ENCODE results near the gene IP6K2. TPM values are rescaled to one million over a fixed set of nuclear protein-coding genes. Genes with fewer than 3 reads are reported as not detected.
"Not testable (repeated sequence)": the region's sequence is repeated elsewhere in the genome, so short reads cannot be mapped to it uniquely, and the experiment has no call there.

Gene IP6K2, protein sequence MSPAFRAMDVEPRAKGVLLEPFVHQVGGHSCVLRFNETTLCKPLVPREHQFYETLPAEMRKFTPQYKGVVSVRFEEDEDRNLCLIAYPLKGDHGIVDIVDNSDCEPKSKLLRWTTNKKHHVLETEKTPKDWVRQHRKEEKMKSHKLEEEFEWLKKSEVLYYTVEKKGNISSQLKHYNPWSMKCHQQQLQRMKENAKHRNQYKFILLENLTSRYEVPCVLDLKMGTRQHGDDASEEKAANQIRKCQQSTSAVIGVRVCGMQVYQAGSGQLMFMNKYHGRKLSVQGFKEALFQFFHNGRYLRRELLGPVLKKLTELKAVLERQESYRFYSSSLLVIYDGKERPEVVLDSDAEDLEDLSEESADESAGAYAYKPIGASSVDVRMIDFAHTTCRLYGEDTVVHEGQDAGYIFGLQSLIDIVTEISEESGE
- 100 to 1,000 TPM in 2 of 3 donors, 10 to 100 TPM in 1; 99.3 to 199 (median 137) TPM for total RNA-seq
- long read RNA-seq, donor 1, transcript IP6K2-201 (6 exons, 1,775 nt), result major isoform, 15 of 80 reads
- long read RNA-seq, donor 1, transcript IP6K2-221 (2 exons, 1,673 nt), result minor isoform, 9 of 80 reads
- long read RNA-seq, donor 1, partial matches to known transcripts, result 21 of 80 reads
- long read RNA-seq, donor 1, other reads (novel, unspliced or antisense), result 31 of 80 reads
- long read RNA-seq, donor 2, transcript IP6K2-202 (3 exons, 1,185 nt), result minor isoform, 6 of 65 reads
- long read RNA-seq, donor 2, transcript IP6K2-221 (2 exons, 1,673 nt), result major isoform, 9 of 65 reads
- long read RNA-seq, donor 2, transcript IP6K2-201 (6 exons, 1,775 nt), result minor isoform, 7 of 65 reads
- long read RNA-seq, donor 2, partial matches to known transcripts, result 13 of 65 reads
- long read RNA-seq, donor 2, other reads (novel, unspliced or antisense), result 23 of 65 reads

DNA sequence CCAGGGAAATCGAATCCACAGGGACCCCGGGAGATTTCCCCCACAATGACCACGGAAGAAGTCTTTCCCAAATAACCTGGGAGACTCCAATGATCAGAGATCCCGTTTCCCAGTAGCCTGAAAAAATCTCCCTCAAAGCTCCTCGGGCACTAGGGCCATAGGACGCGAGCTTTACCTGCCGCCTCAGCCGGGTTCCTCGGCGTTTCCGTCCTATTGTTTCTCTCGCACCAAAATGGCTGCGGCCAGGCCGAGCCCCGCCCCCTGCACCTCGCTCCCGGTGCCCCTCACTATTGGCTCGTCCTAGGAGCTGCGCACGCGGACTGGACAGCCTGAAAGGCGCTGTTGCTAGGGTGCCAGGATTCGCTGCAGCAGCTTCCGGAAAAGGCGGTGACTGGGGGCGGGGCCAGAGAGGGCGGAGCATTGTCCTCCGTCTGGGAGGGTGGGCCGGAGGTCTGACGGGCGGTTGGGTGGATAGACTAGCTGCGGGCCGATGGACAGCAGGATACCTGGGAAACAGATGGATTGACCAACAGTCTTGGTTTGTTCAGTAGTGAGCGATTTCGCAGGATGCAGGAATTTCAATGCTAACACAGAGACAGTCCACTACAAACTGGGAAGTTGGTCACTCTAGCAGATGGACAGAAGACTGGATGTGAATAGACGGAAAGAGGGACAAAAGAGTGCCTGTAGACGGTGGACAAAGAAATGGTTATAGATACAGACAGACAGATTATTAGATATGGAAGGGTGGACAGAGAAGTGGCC is at the start of gene IP6K2:
IP6K2 (minus strand) TSS at position 240 of the 765 bp plus-strand sequence. CDS start 21,930 bp downstream, outside the sequence.
- H3K4me3 ChIP-seq, result peak within 1 kb of the TSS; percentile 75
- peaks cover 67% of the 10 kb centered on the region for H3K4me1 ChIP-seq (ENCODE audit: low read depth)
- TF ChIP-seq, protein P1, sequence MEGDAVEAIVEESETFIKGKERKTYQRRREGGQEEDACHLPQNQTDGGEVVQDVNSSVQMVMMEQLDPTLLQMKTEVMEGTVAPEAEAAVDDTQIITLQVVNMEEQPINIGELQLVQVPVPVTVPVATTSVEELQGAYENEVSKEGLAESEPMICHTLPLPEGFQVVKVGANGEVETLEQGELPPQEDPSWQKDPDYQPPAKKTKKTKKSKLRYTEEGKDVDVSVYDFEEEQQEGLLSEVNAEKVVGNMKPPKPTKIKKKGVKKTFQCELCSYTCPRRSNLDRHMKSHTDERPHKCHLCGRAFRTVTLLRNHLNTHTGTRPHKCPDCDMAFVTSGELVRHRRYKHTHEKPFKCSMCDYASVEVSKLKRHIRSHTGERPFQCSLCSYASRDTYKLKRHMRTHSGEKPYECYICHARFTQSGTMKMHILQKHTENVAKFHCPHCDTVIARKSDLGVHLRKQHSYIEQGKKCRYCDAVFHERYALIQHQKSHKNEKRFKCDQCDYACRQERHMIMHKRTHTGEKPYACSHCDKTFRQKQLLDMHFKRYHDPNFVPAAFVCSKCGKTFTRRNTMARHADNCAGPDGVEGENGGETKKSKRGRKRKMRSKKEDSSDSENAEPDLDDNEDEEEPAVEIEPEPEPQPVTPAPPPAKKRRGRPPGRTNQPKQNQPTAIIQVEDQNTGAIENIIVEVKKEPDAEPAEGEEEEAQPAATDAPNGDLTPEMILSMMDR (IDR thresholded peaks at IDR 0.05), result no peak
- ATAC-seq, result peak; percentile 98
- DNase-seq, result peak; percentile 99 to 100 (median 100)
- H3K9me3 ChIP-seq, result no peaks in the 10 kb centered on the region
- intact Hi-C loops (cut with DNase I, micrococcal nuclease), result no loop called here
- H3K36me3 ChIP-seq (ENCODE audit: low read depth), result no peaks in the 10 kb centered on the region

DNA sequence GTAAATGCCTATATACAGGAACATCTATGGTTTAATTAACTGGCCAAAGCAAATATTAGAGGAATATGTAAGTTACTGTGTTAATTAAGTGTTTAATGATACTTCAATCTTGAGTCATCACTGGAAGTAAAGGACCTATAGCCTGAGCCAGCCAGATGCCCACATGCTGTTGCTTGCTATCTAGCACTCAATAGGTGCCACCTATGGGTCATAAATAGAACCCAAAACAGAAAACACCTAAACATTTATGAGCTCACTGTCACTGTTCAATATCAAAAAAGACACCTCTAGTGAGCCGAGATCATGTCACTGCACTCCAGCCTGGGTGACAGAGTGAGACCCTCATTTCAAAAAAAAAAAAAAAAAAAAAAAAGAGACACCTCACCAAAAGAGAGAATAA is 48.4 kb upstream of the IP6K2 start:
- H3K36me3 ChIP-seq (ENCODE audit: low read depth), result no peaks in the 10 kb centered on the region
- H3K4me1 ChIP-seq (ENCODE audit: low read depth), result no peaks in the 10 kb centered on the region
- intact Hi-C loops (cut with DNase I, micrococcal nuclease), result no loop called here
- no peaks in the 10 kb centered on the region for H3K9me3 ChIP-seq
- ATAC-seq (peak; percentile 67), DNase-seq (peak in 1 of 3 donors; percentile 19)
- H3K4me3 ChIP-seq, result no peak overlapping the region
- TF ChIP-seq, protein P1 (IDR thresholded peaks at IDR 0.05), result no peak

DNA sequence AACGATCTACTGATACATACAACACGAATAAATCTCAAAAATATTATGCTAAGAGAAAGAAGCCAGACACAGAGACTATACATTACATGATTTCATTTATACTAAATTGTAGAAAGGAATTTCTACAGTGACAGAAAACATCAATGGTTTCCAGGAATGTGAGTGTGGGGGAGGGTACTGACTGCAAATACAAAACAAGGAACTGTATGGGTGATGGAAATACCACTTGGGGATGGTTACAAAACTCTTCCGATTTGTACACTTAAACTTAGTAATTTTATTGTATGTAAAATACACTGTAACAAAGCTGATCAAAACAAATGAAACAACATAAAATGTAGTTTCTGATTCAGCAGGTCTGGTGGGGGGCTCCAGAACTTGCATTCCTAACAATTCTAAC is 45.8 kb upstream of the IP6K2 start:
- intact Hi-C loops (cut with DNase I, micrococcal nuclease), result no loop called here
- TF ChIP-seq, protein P1 (IDR thresholded peaks at IDR 0.05), result no peak
- ATAC-seq, result no peak
- DNase-seq, result no peak
- H3K4me3 ChIP-seq, result no peak overlapping the region
- H3K36me3 ChIP-seq (ENCODE audit: low read depth), result no peaks in the 10 kb centered on the region
- no peaks in the 10 kb centered on the region for H3K4me1 ChIP-seq (ENCODE audit: low read depth)
- H3K9me3 ChIP-seq, result no peaks in the 10 kb centered on the region

DNA sequence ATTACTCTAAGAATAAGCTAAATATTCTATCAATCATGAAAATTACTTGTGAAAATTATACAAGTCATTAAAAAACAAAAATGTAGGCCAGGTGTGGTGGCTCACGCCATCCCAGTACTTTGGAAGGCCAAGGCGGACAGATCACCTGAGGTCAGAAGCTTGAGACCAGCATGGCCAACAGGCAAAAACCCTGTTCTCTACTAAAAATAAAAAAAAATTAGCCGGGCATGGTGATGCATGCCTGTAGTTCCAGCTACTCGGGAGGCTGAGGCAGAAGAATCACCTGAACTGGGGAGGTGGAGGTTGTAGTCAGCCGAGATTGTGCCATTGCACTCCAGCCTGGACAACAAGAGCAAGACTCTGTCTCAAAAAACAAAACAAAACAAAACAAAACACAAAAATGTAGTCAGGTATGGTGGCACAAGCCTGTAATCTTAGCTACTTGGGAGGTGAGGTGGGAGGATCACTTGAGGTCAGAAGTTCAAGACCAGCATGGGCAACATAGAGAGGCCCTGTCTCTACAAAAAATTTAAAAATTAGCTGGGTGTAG is 43.0 kb upstream of the IP6K2 start:
- intact Hi-C loops (cut with DNase I, micrococcal nuclease); H3K36me3 ChIP-seq (ENCODE audit: low read depth); ATAC-seq: not testable (repeated sequence)

DNA sequence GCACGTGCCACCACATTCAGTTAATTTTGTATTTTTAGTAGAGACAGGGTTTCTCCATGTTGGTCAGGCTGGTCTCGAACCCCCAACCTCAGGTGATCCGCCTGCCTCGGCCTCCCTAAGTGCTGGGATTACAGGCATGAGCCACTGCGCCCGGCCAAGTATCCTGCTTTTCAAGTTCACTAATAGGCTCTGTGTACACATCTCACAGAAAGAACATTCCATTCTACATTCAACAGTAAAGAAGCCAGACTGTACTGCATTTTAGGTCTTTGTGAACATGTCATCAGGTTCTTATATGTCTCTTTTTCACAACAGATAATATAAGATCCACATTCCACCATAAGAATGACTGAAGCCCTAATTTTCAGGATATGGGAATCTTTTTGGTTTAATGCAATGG is 42.5 kb upstream of the IP6K2 start:
- H3K4me1 ChIP-seq (ENCODE audit: low read depth); DNase-seq; H3K4me3 ChIP-seq; ATAC-seq; H3K9me3 ChIP-seq; H3K36me3 ChIP-seq (ENCODE audit: low read depth); intact Hi-C loops (cut with DNase I, micrococcal nuclease): not testable (repeated sequence)

More for the DNA sequence above, 43.0 kb upstream of the IP6K2 start:
- not testable (repeated sequence) for DNase-seq; H3K4me3 ChIP-seq; H3K4me1 ChIP-seq (ENCODE audit: low read depth); H3K9me3 ChIP-seq

DNA sequence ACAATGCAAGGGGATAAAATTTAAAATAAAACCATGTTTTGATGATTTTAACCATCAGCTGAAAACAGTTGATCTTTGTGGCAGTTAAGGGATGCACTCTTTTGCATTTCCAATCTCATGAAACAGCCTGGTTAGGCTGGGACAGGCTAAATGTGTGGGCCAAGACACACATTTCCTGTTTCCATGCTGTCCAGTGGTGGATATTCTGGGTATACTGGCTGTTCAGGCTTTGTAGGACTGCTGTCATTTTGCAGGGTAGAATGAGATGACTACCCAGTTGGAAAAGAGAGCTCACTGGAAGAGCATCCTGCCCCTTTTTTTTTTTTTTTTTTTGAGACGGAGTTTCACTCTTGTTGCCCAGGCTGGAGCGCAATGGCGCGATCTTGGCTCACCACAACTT is 42.0 kb upstream of the IP6K2 start:
- intact Hi-C loops (cut with DNase I, micrococcal nuclease), result no loop called here
- no peaks in the 10 kb centered on the region for H3K4me1 ChIP-seq (ENCODE audit: low read depth)
- TF ChIP-seq, protein P1 (IDR thresholded peaks at IDR 0.05), result no peak
- H3K4me3 ChIP-seq, result no peak overlapping the region
- H3K9me3 ChIP-seq, result no peaks in the 10 kb centered on the region
- no peaks in the 10 kb centered on the region for H3K36me3 ChIP-seq (ENCODE audit: low read depth)
- no peak for DNase-seq
- ATAC-seq, result no peak

Data from mucosa of descending colon (tissue), 3 donors.